ENCODE data around the gene ANXA2.
"Not testable (repeated sequence)": the region's sequence is repeated elsewhere in the genome, so short reads cannot be mapped to it uniquely, and the experiment has no call there.

ANXA2 gene

DNA sequence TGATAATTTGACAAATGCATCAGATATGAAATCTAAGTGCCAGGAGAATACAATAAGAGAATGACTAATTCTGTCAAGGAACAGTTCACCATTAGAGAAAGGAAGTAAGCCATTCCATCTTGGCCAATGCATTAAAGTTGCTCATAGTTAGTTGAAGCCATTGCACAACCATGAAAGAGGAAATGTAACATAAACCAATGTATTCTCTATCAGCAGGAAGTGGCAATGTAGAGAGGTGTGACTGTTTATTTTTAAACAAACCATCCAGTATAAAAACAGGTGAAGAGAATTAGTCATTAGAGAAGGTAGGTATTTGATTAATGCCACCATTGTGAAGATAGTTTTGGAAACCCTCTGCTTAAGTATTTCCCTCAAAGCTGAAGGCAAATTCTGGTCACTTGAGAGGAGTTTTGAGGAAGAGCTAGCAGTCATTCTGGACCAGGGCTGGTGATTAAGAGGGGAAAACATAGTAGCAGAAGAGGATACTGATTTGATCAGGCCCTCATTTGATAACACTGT lies 10.7 kb upstream of the ANXA2 start:
- DNase-seq = no peak

DNA sequence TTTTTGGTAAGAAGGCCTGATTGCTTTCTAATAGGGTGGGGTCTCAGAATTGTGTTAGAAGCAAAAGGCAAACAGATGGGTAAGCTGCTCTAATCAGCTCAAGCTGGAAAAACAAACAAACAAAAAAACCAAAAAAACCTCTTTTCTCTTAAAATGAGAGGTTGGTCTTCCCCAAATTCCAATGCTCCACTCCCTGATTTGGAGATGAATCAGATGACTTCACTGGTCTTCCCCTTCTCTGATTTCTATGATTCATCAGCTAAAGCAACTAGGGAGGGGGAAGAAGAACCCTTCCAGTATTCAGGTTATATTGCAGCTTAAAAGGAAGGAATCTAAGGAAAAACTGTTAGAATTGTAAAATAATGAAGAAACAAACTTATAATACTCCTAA lies 9.6 kb upstream of the ANXA2 start:
- no peak for DNase-seq

DNA sequence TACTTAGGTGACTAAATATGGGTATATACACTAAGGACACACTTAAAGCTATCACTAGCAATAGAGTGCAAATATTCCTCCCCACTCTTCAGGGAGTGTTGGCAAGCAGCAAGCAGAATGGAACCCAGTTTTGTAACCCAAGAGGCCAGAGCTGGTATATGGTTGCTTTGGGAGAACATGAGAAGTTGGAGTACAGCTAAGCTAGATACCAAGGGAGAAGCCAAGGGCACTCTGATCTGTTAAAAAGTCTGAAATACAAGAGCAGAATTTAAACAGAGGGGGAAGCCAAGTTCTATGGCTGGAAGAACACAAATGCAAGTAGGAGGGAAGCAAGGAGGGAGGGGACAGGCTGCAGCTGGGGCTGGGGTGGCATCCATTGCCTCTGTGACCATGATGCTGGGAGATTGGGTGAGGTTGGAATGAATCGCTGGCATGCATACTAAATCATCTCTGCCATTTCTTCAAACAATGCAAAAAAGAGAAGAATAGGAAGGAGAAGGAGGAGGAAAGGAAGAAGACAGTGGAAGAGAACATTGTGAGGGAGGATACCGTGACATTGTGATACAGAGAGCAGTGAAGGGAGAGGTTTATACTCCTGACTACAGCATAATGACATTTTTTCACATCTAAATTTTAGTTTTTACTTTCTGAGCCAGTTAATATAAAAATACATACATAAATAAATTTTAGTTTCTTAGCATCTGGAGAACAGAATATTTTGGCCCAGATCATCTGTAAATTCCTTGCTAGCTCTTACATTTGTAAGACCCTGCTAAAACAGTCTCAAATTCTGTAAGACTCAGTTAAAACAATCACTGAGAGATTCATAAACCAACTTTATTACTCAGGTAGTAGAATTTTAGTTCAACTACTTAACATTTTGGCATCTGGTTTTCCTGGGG lies 9.0 kb upstream of the ANXA2 start:
- no peak for DNase-seq

DNA sequence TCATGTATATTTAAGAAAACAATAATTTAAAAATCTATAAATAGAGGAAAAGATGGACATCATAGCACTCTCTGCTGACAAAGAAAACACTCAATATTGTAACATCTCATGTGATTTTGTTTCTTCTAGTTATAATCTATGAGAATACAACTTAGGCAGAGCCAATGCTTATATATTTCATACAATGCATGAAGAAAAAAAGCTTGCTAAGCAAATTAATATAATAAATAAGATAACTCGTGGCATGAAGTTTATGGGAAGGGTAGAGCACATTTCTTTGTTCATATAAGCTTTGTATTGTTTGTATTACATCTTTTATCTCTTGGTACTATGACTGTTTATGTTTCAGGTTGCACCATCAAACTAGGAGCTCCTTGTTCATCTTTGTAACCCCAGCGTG lies 7.6 kb upstream of the ANXA2 start:
- no peak for DNase-seq

DNA sequence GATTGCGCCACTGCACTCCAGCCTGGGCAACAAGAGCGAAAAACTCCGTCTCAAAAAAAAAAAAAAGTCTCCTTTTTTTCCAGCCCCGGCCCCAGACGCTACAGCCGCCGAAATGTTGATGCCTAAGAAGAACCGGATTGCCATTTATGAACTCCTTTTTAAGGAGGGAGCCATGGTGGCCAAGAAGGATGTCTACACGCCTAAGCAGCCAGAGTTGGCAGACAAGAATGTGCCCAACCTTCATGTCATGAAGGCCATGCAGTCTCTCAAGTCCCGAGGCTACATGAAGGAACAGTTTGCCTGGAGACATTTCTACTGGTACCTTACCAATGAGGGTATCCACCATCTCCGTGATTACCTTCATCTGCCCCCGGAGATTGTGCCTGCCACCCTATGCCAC lies 6.6 kb upstream of the ANXA2 start:
- DNase-seq = not testable (repeated sequence)

DNA sequence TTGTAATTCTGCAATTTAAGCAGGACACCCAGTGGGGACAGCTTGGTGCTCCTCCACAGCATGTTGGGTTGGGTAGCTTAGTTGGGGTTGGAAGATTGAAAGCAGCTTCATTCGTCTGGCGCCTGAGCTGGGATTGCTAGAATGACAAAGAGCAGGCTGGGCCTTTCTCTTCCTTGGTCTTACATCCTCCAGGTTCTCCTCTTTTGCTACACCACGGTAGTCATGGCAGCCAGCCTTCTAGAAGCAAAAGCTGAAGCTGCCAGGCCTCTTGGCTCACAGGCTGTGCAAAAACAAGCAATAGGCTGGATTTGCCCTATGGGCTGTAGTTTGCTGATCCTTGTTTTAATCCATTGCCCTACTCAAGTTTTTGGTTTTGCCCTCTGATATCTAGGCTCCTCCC lies 3.2 kb upstream of the ANXA2 start:
- no peak for DNase-seq

DNA sequence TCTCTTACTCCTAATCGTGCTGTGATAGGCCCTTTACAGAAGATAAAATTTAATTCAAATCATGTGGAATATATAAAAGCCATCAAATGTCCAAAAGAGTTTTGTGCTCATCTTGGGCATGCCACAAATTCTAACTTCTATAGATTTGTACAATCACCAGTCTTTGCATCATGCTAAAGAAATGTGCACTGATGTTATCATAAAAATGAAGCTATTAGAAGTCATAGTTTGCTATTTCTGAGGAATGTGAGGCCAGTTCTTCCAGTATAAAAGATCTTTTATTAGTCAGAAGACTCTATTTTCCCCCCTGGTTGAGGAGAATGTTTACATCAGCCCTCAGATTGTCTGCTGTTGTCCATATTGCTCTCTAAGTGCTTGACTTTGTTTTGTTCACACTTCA lies 2.1 kb upstream of the ANXA2 start:
- DNase-seq = no peak

DNA sequence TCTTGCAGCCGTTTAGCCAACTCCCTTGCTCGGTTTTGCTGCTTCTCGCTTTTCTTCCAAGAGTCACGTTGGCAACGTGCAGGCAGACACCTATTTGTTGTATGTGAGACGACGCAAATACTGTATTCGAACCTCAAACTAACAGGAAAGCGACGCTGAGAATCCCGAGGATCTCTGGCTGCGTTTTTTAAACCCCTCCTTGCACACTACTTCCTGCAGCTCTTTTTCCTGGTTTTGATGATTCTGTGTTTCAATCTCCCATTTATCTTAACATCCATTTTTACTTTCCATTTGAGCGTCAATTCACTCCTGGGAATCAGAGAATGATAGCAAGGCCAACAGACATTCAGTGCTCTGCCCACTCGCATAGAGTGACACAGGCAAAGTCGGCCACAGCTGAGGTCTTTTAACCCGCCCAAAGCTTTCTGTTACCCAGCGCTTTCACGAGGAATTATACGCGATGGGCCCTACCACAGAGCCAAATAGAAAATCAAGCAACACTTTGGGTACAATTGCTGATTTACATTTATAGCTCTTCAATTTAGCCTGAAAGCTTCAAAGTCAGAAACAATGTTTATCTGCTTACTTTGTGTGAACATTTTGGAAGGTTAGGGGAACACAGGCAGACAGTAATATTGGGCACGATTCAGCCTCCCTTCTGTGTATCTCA lies 1.6 kb upstream of the ANXA2 start:
- no peak for DNase-seq

DNA sequence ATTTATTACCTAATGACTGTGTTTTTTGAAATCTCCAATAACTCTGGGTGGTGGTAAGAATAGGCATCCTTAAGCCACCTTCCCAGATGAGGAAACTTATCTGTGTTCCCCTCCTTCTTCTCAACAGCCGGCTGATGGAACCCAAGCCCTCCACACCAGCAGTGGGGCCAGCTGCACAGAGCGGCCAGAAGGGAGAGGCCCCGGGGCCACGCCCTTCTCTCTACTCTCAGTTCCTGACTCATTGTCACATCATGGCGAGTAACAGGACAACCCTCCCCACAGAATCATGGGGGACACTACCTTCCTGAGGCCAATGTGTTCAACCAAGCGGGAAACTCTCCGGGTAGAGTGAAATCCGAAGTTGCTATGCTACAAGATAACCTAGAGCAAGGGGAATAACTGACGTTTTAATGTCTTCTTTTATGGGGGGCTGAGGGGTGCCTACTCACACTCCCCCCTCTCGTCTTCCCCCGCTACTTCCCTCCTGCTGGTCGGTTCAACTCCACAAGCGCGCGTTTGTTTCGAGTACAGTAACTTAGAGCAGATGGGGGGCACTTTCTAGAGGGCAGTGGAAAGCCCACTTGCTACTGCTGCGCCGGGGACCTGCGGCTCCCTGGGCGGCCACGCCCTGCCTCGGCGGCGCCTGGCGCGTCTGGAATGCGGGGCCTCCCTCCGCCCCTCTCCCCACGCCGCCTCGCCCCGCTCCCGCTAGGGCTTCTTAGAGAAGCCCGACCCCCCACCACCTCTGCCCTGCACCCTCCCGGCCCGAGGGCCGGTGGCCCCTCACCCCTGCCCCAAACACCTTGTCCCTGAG lies 621 bp downstream of the ANXA2 start:
- peak; percentile 78 for DNase-seq

DNA sequence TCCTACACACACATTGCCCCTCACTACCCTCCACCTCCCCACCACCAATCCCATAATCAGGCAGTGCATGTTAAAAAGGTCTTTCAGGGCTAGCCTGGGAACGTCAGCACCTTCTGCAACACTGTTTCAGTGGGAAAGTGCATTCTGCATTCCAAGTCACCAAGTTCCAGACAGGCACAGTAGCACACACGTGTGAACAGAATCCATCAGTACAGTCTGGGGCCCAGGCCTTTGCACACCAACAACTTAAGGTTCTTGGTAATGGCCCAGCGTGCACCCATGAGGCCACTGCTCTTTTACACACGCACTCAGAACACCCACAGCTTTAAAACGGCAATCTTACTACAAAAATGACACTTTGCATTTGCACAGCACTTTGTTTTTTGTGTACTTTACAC lies 1.2 kb downstream of the ANXA2 start:
- no peak for DNase-seq

DNA sequence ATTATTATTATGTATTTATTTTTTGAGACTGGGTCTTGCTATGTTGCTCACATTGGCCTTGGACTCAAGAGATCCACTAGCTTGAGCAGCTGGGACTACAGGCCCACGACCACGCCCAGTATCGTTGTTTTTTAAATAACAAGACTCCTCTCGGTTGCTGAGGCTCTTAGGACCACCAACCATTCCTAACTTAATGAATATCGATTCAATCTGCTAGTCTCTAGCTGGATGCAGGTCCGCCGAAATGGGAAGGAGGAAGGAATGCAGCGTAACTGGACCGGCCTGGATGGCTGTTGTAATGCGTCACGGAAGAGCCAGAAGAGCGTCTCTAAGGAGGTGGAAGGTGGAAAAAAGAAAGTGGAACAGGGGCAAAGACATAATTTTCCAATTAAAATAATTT lies 1.7 kb downstream of the ANXA2 start:
- DNase-seq = no peak

DNA sequence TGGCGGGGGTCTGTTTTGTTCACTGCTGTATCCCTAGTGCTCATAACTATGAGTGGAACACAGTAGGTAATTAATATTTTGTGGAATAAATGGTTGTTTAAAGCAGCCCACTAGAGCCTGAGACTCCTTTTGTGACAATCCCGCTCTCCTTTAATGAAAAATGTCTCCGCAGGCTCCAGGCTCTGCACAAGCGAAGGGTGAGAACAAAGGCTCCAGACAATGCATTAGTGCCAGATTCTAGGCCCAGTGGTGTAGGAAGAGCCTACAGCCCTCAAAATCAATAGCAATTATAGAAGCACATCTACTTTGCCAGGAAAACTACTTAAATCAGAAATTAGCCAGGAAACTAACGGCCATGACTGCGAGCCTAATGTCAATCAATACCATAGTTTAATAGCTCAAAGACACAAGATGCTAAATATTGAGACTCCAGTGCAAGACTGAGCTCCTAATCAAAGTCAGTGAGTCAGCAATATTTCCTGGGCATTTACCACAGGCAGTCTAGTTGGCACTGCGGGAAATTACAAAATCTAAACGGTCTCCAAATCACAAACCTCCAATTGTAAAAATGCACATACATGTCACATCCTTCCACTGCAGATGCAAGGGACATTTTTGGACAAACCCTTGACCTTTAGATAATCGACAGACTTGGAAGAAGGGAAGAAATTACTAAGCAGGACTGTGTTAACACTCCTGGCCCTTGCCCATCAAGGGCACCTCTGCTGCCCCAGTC lies 2.3 kb downstream of the ANXA2 start:
- DNase-seq = no peak

DNA sequence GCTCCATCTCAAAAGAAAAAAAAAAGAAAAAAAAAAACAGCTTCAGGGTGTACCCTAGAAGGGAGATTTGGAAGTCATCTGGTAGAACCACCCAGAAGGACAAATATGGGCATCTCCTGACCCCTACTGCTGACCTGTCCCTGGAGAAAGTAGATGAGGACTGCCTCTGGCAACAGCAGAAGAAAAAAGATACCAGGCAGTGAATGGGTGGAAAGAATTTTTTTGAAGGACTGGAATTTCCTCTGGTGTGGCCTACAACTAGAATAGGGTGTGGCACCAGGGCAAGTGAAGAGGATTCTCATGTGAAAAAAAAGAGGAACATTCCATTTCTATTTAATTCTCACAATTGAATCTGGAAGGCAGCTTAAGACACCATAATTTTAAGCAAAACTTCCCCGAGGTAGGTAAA lies 3.1 kb downstream of the ANXA2 start:
- DNase-seq = no peak

DNA sequence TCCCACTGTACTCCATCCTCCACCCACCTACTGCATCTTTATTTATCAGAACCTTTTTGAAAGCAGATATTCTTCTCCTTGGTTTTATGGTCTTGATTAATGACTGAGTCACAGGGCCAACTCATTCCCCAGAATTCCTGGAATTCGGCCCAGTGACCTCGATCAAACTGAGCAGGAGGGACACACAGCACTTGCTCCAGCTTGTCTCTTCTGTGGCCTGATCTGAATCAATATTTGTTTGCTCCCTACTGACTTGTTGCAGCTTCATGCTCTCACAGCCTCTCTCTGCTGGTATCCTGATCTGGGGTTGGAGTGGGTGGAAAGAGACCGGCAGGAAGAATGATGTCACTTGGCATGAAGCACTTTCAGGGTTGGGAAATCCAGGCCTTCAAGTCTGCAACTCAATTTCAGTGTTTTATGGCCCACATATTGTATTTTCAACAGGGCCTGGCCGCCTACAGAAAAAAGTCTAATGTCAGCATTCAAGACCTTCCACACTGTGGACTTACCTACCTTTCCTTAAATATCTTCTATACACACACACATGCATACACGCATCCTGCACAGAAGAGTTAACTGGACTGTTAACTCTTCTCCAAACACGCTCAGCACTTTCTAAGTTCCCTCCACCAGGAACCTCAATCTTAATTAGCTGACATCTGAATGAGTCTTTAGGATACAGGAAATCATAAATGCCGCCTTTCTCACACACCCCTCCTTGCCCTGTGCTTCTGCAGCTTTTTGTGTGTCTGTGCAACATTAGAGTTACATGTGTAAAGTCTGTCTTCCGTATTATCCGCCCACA lies 4.6 kb downstream of the ANXA2 start:
- DNase-seq = no peak

DNA sequence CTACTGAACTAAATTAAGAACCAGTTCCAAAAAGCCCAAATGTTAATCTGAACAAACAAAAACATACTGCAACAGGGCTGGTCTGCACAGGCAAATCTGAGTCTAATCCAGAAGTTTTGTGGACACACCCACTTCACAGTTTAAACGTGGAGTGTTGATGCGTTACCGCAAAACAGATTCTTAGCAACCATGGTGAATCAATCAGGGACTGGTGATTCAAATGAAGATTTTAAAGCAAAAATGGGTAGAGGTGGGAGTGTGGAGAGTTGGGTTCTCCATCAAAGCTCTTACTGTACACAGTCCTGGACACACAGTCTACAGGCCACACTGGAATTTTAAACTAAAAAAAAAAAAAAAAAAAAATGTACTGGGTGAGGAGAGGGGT lies 5.2 kb downstream of the ANXA2 start:
- DNase-seq = no peak

DNA sequence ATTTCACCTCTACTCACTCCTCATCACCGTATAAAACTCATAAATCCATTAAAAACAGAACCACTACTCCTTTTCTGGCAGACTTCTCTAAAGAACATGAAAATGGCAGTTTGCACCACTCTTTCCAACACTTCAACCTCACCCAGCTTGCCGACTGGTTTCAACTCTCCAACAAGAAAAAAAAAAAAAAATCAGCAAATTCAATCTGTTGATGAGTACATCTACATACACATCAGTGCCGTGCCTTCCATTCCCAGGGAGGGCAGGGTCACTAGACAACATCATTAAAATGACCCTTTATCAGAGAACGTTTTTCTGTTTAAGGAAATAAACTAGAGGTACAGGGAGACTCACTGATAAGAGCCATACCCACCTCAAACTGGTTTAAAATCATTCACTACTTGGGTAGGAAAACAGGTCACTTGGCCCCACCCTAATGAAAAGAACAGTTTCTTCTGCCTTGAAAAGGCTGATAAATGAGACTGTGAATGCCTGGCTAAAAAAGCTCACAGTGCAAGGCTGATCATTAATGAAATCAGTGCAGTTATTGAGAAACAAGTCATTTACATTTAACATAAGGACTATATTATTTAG lies 6.0 kb downstream of the ANXA2 start:
- no peak for DNase-seq

DNA sequence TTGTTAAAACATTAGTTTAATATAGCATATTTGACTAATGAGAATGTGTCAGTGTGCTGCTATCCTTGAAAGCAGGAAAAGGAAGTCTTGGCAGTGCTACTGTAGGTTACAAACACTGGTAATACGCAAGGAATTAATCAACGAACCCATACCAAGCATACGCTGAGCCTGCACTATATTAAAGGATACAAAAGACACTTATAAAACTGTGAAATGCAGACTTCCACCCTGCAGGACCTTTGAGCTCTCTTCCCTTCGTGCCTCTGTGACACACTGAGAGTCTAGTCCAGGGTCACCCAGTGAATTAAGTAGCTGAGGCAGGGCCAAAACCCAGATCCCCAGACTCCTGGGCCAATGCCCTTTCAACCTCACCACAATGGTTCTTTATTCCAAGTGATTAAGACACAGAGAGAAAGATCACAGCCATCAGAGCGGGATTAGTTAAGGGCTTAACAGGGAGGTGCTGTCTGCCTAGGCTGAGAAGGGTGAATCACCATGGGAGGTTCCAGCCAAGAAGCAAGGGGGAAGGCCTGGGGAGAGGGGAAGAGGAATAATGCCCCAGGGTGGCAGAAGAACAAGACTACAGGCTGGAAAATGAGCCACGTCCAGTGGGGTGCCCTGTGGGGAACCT lies 6.8 kb downstream of the ANXA2 start:
- no peak for DNase-seq

DNA sequence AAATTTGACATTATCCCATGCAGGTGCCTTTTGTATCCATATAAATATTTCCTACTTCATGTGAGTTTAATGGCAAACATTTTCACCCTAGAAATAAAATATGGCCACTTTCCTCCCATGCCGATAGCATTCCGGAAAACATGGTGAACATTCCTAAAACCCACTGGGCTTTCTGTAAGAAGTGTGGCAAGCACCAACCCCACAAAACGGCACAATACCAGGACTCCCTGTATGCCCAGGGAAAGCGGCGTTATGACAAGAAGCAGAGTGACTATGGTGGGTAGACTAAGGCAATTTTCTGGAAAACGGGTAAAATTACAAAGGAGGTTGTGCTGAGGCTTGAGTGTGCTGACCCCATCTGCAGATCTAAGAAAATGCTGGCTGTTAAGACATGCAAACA lies 7.6 kb downstream of the ANXA2 start:
- DNase-seq = no peak

DNA sequence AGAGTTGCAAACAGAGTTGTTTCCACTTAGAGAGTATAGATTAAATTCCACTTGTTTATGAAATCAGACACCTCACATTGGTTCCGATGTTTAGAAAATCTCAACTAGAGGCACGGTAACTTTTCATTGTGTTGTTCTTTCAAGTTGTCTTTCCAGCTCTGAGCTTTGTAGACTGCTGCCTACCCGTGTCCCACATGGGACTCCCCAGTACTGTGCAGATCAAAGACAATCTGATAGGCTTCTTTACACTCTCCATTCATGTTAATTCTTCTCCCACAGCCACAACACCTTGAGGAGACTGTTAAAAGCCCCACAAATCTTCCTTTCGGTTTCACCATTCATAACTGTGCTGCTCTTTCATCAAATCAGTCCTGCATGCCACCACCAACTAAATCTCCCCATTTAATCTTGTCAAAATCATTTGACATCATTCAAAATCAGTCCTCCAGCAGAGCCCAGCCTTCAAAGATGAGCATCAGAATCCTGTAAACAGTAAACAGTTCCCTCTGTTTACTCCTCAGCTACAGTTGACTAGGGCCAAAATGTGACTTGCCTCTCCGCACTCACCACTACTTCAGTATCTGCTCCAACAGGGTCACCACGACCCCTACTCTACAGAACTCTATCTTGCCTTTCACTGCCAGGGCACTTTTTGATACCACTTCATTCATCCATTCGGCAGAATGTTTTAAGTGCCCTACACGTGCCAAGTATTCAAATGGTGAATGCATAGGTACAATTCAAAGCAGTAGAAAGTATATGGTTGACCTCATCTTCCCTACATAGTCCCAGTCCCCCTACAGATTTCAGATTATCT lies 8.3 kb downstream of the ANXA2 start:
- DNase-seq = no peak

DNA sequence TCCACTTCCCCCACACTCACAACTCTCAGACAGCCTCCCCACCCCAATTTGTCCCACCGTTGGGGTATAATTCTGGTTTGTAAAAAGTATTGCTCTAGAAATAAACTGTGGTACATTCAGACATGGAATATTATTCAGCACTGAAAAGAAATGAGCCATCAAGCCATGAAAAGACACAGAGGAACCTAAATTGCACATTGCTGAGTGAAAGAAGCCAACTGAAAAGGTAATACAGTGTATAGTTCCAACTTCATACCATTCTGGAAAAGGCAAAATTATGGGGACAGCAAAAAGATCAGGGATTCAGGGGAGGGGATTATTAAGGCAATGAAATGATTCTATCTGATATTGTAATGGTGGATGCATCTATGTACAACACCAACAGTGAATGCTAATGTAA lies 10.5 kb downstream of the ANXA2 start:
- DNase-seq = no peak
